NCI-H1930 (cell line): ENCODE results near the gene TMEM205.
"Not testable (repeated sequence)": the region's sequence is repeated elsewhere in the genome, so short reads cannot be mapped to it uniquely, and the experiment has no call there.

Source experiments
- DNase-seq, 2 experiments: peaks; one replicate each; lab custom pipeline; 2025; lab: John Stamatoyannopoulos, UW

Gene TMEM205

GRCh38 chr19:11339254-11340098 lies 6.6 kb downstream of the TMEM205 start, which contains the start of gene RAB3D:
RAB3D (minus strand) TSS chr19:11339657; CDS start chr19:11337399, 2,258 bp downstream.
- peak; percentile 54 to 77 for DNase-seq

- DNase-seq, result no peak
Measured at GRCh38 chr19:11338569-11339253, 7.4 kb downstream of the TMEM205 start.

GRCh38 chr19:11338121-11338520 lies 7.9 kb downstream of the TMEM205 start:
- DNase-seq, result no peak

- DNase-seq, result no peak
Measured at GRCh38 chr19:11337080-11337479, 9.0 kb downstream of the TMEM205 start.

- DNase-seq, result no peak
Measured at GRCh38 chr19:11335449-11336146, 10.5 kb downstream of the TMEM205 start.

GRCh38 chr19:11333838-11334237 lies 12.2 kb downstream of the TMEM205 start:
- DNase-seq, result not testable (repeated sequence)

- DNase-seq, result no peak
Measured at GRCh38 chr19:11332822-11333221, 13.2 kb downstream of the TMEM205 start.

GRCh38 chr19:11331502-11331901 lies 14.6 kb downstream of the TMEM205 start:
- DNase-seq, result no peak

- DNase-seq, result no peak
Measured at GRCh38 chr19:11330127-11330526, 15.9 kb downstream of the TMEM205 start.

- no peak for DNase-seq
Measured at GRCh38 chr19:11325544-11325943, 20.5 kb downstream of the TMEM205 start.

GRCh38 chr19:11324748-11325389 lies 21.2 kb downstream of the TMEM205 start:
- no peak for DNase-seq

GRCh38 chr19:11324079-11324661 lies 21.9 kb downstream of the TMEM205 start:
- DNase-seq, result no peak

GRCh38 chr19:11323601-11324078 lies 22.4 kb downstream of the TMEM205 start:
- DNase-seq, result no peak

GRCh38 chr19:11322269-11323024 lies 23.6 kb downstream of the TMEM205 start:
- no peak for DNase-seq

- DNase-seq, result no peak
Measured at GRCh38 chr19:11321191-11322126, 24.6 kb downstream of the TMEM205 start.

GRCh38 chr19:11320278-11320995 lies 25.6 kb downstream of the TMEM205 start:
- DNase-seq, result not testable (repeated sequence)

- DNase-seq, result no peak
Measured at GRCh38 chr19:11306337-11306736, 39.7 kb downstream of the TMEM205 start.

GRCh38 chr19:11304936-11305335 lies 41.1 kb downstream of the TMEM205 start:
- DNase-seq, result no peak

- DNase-seq, result no peak
Measured at GRCh38 chr19:11300811-11301120, 45.3 kb downstream of the TMEM205 start.
